ENCODE measurements around the gene MTCL1.

Gene MTCL1

DNA sequence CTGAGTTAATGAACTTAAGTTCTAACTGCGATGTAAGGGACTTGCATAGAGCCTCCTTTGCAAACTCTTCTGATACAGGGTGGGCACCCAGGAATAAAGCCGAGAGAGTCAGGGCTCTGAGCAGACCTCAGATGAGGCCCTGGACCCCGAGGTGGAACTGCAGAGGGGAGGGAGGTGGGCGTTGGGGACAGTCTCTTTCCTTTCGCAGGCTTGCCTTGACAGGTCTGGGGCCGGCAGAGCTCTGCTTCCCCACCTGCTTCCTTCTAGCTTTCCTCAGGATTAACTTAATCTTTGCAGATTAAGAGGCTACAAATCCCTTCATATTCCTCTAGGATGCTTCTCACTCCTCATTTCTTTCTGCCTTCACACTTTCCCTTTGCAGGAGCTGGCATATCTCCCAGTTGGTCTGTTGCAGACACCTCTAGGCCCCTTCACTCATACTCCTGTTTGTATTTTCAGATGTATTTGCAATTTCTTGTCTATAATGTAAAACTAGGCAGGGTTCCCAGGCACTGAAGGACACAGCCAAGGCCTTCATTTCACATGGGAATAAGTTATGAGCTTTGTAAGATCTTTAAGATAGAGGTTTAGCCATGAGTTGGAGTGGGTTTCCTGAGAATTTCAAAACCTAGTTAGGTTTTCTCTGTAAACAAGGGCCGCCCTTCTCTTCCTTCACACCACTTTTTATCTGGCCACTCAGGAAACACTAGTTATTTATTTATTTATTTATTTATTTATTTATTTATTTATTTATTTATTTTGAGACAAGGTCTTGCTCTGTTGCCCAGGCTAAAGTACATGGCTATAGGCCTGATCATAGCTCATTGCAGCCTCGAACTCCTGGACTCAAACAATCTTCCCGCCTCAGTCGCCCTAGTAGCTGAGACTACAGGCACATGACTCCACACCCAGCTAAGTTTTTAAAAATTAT, 70.9 kb downstream of the MTCL1 start:
- DNase-seq = no peak

DNA sequence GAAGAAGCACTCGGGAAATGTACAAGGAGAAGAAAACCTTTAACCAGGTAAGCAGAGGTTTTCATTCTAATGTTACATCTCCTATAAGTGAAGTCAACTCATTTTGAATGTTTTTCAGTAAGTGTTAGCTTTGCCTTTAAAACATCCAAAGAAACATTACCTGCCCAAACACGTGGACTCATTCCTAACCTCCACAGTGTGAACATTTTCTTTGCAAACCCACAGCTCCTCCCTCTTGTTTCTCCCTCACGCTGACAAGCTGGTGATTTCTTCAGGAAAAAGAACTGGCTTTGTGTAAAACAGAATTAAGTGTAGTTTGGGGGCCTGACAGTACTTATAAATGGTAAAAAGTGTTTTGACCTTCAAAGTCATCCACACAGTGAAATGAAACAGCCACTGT, 72.5 kb downstream of the MTCL1 start:
- DNase-seq = no peak

DNA sequence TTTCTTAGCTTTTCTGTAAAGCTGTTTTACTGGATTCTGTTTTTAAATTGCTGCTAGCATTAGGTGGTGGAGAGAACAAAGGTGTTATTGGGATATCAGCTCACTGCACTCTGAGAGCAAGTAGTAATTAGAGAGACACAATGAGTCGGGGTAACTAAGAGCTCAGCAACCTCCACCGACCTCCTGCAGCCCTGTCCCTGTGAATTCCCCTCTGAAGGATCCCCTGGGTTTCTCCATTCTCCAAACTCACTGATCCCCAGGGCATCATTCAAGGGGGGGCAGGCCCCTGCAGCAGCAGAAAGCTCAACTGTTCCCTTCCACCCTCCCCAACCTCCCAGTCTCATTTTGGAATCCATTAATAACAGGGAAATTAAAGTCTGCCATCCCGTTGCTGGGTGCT, 73.0 kb downstream of the MTCL1 start:
- DNase-seq = no peak

DNA sequence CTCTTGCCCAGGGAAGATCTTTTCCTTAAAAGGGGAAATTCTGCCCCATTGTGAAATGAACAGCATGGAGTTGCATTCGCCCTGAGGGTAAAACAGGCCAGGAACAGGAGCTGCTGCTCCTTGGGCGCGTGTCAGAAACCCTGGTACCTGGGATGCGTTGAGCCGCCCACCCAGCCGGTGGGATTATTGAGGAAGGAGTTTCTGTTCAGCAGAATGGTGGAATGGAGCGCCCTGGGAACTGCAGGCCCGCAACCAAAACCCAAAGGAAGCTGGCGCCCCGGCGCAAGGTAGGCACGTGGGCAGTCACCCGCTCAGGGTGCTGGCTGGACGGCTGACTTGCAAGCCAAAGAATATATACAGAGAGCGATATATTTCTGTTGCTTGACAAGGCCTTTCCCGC, 73.5 kb downstream of the MTCL1 start:
- no peak for DNase-seq

DNA sequence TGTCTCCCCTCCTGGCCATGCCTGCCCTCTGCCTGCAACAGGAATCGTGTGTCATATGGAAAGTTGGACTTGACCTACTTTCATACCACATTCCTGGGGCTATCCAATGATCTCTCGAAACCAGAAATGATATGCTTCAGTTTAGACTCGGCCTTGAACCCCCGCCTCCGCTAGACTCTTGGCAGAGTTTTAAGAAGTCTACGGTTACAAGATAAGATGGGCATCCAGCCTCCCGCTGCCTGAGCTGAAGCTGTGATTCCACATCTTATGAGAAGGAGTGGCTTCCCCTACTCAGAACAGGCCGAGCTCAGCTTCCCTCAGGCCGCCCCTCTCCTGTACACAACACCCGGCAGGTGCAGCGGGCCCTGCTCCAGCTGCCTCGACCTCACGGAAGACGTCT, 73.9 kb downstream of the MTCL1 start:
- no peak for DNase-seq

DNA sequence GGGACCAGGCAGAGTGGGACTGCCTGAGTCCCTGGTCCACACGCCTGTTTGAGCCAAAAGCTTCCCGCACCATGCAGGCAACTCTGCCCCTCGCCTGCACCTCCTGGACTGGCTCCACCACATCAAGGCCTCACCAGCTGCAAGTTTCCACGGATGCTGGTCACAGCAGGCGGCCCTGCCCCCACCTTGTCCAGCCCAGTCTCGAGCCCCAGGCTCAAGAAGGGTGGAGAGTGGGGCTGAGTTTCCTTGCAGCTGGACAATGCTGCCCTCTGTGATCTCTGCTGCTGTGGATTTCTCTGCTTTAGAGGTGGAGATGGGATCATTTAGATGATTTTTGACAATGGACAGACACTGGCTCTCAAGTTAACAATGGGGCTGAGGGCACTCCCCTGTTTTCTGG, 74.9 kb downstream of the MTCL1 start:
- DNase-seq = no peak

DNA sequence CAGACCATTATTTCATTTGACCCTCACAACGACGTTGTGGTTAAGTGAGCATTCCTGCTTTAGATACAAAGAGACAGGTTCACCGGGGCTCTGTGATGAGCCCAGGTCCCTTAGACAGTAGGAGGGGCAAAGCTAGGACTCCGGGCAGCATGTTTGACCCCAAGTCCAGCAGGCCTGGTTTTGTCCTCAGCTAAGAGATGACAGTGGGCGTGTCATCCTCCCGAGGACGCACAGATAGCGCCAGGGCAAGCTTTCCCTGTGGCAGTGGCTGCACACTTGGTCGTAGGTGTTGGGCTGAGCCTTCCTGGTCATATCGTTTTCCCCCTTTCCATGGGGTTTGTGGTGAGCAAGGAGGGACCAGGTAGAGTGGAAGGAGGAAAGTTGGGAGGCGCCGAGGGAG, 76.3 kb downstream of the MTCL1 start:
- no peak for DNase-seq

DNA sequence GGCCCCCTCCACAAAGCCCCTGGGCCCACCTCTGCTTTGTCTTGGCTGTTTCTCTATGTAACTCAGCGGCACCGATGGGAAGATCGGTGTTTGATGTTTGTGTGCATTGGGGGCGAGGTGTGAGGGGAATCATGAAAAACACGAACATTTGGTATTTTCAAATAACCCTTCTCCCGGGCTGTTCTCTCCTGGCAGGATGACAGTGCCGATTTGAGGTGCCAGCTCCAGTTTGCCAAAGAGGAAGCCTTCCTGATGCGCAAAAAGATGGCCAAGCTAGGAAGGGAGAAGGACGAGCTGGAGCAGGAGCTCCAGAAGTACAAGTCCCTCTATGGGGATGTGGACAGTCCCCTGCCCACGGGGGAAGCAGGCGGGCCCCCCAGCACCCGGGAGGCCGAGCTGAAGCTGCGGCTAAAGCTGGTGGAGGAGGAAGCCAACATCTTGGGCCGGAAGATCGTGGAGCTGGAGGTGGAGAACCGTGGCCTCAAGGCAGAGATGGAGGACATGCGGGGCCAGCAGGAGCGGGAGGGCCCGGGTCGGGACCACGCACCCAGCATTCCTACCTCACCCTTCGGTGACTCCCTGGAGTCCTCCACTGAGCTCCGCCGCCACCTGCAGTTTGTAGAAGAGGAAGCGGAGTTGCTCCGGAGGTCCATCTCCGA, 78.1 kb downstream of the MTCL1 start:
- no peak for DNase-seq

DNA sequence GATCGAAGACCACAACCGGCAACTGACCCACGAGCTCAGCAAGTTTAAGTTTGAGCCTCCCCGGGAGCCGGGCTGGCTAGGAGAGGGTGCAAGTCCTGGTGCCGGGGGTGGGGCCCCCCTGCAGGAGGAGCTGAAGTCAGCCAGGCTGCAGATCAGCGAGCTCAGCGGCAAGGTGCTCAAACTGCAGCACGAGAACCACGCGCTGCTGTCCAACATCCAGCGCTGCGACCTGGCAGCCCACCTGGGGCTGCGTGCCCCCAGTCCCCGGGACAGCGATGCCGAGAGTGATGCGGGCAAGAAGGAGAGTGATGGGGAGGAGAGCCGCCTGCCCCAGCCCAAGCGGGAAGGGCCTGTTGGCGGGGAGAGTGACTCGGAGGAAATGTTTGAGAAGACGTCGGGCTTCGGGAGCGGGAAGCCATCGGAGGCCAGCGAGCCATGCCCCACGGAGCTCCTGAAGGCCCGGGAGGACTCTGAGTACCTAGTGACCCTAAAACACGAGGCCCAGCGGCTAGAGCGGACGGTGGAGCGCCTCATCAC, 78.7 kb downstream of the MTCL1 start:
- DNase-seq = no peak

DNA sequence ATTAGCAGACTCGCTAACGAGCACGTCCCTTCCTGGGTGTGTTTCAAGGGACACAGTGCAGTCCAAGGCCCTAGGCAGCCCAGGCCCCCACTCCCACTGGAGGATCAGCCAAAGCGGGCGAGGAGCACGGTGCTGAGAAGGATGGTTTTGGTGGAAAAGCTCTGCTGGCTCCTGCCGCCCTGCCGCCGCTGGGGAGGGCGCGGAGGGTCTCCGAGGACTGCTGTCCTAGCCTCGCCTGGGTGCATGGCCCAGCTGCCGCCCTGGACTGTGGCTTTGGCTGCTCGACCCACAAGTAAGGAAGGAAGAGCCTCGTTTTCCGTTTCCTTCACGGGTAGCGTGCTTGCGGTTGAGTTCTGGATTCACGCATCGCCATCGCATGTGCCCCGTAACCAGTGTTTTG, 79.9 kb downstream of the MTCL1 start:
- no peak for DNase-seq

DNA sequence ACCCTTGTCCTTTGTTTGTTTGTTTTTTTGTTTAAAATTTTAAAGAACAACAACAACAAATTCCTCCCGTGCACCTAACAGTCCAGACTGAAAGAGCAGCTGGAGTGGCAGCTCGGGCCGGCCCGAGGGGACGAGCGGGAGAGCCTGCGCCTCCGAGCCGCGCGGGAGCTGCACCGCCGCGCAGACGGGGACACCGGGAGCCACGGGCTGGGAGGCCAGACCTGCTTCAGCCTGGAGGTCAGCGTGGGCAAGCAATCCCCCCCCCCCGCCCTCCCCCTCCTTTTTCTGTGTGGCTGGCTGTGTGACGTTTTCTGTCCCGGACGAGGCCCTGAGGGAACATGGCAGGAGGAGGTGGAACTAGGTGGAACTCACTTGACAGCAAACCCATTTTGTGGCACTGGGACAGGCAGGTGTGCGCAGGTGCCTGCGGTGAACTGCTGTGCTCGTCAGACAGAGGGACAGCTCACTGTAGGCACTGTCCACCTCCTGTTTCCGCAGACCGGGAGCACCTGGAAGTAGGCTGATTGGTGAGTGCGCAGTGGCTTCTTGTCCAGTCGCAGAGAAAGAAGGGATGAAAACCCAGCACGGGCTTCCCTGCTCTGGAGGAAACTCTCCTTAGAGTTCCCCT, 80.6 kb downstream of the MTCL1 start:
- DNase-seq = no peak

DNA sequence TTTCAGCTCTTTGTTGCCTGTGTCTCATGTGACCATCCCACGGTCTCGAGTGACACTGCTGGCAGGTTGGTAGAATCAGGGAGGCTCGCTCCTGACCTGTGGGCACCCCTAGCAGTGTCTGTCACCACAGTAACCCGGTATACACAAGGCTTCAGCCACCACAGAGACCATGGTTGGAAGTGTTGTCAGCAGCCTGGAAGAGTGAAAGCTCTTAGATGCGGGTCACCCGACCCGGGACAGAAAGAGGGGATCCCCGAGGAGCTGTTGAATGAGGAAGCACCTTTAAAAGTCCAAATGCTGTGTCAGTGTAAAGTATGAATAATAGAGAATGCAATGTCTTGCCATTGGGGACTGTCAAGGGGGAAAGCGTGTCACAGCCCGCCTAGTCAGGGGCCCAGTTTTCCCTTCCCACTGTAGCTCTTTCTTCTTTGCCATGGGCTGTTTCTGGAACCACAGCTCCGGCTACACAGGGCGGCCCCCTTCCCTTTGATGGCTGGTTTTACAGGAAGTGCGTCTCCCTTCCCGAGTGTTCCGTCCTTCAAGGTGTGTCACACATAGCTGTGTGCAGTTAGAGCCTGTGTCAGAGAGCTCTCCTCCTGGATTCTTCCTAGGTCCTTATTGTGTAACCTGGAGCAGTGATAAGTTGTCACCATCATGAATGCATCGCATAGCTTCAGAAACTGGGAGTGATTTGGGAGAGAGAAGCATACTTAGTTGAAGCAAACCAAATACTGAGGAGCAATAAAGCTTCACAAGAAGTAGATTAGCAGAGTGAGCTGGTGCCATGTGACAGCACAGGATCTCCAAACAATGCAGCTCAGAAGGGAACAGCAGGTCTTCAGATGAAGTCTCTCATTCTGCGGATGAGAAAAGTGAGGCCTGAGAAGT, 81.4 kb downstream of the MTCL1 start:
- DNase-seq = no peak

DNA sequence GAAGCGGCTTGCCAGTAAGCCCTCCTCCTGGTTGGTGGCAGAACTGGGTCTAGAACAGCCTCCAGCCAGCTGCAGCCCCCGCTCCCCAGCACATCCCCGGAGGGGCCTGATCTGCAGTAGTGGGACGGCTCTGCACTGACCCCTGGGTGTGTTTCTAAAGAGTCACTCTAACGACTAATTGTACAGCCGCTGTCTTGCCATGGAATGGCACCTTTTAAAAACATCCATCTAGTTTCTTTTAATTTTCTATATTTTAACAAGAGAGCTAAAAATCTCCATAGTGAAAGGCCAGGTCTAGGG, 82.0 kb downstream of the MTCL1 start:
- DNase-seq = no peak

DNA sequence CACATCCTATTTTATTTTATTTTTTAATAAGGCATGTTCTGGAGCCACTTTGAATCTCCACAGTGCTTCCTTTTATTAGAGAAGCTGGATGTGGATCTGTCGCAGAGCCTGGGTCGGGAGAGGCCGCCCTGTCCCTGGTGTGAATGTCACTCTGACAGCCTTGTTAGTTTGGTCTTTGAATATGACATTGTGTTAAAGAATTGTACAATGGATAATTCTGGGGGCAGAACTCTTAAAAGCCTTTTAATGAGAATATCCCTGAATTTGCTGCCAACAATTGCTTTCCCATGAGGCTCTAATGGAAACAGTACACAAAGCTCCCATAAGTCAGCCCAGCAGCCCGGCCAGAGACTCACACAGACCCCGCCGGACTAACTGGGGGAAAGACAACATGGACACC, 82.4 kb downstream of the MTCL1 start:
- no peak for DNase-seq

DNA sequence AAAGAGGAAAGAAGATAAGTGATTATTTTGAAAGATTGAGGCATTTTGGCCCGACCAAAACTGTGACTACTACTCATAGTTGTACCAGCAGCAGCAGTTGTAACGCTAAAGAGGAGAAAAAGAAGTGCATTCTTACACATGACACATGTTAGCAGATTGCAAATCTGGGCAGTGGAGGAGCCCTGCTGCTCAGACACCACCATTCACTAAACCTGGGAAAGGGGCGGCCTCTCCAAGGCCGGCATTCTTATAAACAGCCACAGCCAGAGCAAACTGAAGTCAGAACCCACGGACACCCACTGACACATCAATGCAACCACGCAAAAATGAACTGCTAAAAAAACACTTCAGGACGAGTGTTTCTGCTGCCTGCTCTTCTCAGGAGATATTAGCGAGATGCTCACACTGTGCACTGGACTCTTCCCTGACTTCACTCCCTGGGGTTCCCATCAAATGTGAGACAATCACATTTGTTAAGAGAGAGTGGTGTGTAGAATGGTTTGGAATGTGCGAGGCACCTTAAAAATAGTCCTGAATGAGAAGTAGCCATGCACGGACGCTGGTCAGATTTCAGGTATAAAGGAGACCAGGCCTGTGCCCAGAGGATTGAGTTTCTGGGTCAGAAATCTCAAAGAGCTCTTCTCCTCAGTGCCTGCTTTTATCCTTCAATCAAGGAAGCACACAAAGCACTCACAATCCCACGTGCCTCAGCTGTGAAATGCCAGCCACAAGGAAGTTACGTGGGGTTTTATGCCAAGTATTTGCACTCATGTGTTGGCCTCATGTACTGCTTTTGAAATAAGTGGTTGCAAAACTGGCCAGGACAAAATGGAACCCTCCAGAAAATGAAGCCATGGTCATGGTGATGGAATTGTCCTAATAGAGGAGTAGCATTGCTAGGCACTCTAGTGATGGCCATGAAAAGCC, 83.4 kb downstream of the MTCL1 start:
- no peak for DNase-seq

DNA sequence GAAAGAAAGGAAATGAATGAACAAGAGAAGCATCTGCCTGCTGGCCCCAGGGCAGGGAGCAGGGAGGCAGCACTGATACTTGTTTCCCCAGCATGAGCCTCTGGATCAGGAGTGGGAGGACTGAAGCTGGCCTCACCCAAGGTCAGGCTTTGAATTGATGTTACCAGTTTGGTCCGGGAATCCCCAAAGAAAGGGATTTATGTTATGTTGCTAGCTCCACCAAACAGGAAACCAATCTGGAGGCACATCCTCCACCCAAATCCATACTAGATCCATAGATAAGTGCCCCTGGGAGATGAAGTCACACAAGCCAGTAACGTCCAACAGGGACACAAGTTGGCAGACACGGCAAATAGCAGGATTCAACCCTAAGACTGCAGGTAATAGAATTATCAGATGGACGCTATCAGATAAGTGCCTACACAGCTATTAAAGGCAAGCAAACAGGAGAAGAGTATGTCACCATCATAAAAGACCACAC, 85.9 kb downstream of the MTCL1 start:
- no peak for DNase-seq

DNA sequence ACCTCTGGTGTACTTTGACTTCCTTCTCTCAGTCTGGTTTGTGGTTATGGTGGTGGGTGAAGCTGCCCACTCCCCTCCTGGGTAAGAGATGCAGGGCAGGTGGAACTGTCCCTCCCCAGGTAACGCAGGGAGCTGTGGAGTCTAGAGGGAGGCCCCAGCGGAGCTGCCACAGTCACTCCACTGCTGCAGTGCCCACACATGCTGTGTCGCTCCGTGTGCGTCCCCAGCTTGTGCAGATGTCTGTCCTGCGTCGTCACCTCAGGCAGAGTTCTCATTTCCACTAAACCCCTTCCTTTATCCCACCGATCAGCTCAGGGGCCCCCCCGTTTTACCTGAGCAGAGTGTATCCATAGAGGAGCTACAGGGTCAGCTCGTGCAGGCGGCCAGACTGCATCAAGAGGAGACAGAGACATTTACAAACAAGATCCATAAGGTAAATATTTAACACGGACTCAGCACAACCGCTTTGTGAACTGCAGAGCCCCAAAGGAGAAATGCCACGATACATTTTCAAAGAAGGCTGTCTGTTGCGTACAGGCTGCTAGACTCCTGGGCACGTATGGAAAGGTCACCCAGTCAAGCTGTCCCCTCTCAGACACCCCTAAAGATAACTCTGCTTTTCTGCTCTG, 87.4 kb downstream of the MTCL1 start:
- no peak for DNase-seq

DNA sequence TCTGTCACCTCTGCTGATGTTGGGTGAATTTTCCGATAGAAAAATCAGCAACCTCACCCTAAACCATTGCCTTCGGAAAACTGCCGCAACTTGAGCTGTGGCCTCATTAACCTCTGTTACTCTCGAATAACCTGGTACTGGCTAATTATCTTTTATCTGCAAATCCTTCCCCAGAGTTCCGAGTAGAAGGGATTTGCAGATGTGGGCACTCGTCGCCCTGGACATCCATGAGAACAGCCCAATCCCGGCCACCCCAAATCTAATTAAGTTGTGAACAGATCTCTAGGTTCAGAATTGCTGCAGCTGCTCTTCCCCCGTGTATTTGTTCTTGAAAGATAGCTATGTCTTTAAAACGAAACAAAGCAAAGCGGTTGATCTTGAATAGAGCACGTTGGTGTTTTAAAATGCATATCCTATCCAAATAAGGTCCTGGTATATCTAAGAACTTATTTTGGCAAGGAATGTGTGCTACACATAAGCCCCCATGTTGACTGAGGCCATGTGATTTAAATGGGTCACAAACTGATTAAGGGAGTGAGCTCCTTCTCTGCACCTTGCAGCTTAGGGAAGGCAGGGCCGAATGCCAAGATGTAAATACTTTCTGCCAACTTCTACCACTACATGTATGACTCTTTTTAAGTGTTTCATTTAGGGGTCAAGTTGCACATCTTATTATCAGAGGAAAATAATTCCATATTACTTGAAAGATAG, 88.2 kb downstream of the MTCL1 start:
- no peak for DNase-seq

DNA sequence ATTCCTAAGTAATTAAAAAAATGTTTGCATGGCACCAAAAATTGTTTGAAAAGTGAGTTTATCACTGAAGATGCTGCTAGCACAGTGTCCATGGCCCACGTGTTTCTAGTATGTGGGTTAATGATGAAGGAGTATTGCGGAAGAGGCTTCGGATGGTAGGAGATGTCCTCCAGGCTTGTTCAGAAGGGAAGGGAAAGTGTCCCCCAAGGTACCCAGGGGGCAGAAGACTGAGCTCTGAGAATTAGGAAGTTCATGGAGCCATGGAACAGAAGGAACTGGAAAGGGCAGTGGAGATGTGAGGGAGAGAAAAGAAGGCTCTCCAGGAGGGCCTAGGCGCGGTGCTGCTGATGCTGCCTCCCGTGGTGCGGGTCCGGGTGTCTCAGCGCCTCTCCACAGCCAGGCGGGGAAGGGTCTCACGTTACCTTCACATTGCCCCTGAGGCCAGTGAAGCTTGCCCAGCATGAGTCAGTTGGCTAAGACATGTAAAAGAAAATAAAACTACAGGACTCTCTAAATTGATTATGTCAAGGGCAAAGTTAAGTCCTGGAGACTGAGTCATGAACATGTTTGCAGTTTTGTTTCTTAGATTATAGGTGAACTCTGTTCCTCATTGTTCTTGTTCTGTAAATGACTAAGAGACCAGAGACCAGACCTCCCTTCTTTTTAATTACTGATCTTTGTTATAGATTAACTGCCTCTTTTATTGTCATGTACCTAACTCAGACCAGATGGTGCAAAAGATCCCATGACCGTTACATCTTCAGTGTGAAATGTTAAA, 89.0 kb downstream of the MTCL1 start:
- DNase-seq = no peak

DNA sequence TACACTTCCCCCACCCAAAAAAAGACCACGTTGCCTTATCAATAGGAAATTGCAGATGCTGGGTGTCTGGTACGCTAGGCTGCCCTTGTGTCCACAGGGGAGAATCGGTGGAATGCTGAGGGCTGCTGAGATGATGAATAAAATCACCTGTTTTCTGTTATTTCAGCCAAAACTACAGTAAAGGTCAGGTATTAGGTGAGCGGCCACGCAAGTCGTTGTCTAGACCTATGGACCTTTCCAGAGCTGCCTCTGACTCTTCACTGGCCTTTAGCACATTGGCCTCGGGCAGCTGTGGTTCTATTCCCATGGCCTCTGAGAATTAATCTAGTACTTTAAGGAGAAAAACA, 89.6 kb downstream of the MTCL1 start:
- no peak for DNase-seq
